Glomerular visceral epithelial cell (primary cell): ENCODE data around the gene SNW1.
"Not testable (repeated sequence)": the region's sequence is repeated elsewhere in the genome, so short reads cannot be mapped to it uniquely, and the experiment has no call there.

Source experiments
- DNase-seq: peaks from one replicate; pipeline ENCODE4 v3.0.0-alpha.2; 2016; ENCODE audit errors: extremely low spot score

The SNW1 gene

GRCh38 chr14:77760381-77761204 lies at the start of gene SNW1:
SNW1 (minus strand) TSS chr14:77761156; CDS start chr14:77761127, 29 bp downstream.
- peak; percentile 94 for DNase-seq

DNA sequence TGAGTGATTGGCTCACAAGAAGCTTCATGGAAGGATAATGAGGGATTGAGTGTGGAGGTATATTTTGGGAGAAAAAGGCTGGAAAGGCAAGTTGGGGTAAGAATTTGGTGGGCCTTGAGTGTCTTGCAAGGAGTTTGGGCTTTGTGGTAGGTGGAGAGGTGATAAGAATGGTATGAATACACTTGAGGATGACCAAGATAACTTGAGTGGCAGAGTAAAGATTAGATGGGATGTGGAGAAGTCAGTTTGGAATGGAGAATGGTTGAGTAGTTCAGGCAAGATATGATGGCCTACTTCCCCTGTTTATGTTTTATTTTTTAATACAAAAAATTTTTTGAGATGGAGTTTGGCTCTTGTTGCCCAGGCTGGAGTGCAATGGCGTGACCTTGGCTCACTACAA lies 48.1 kb upstream of the SNW1 start:
- no peak for DNase-seq

GRCh38 chr14:77808250-77808649 lies 47.3 kb upstream of the SNW1 start:
- no peak for DNase-seq

DNA sequence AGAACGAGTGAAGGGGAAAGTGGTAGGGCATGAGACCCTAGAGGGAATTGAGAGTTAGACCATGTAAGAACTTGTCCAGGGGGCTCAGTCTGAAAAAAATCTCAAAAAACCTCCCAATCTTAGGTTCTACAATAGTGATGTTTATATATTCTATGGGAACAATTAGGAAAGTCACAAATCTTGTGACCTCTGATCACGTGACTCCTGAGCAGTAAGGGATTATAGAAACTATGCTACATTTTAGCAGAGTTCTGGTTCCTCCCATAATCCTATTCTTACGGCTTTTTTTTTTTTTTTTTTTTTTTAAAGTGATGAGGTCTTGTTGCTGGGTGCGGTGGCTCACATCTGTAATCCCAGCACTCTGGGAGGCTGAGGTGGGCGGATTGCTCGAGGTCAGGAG lies 44.8 kb upstream of the SNW1 start:
- no peak for DNase-seq

GRCh38 chr14:77804592-77804991 lies 43.6 kb upstream of the SNW1 start:
- DNase-seq = no peak

GRCh38 chr14:77800814-77801213 lies 39.9 kb upstream of the SNW1 start:
- no peak for DNase-seq

DNA sequence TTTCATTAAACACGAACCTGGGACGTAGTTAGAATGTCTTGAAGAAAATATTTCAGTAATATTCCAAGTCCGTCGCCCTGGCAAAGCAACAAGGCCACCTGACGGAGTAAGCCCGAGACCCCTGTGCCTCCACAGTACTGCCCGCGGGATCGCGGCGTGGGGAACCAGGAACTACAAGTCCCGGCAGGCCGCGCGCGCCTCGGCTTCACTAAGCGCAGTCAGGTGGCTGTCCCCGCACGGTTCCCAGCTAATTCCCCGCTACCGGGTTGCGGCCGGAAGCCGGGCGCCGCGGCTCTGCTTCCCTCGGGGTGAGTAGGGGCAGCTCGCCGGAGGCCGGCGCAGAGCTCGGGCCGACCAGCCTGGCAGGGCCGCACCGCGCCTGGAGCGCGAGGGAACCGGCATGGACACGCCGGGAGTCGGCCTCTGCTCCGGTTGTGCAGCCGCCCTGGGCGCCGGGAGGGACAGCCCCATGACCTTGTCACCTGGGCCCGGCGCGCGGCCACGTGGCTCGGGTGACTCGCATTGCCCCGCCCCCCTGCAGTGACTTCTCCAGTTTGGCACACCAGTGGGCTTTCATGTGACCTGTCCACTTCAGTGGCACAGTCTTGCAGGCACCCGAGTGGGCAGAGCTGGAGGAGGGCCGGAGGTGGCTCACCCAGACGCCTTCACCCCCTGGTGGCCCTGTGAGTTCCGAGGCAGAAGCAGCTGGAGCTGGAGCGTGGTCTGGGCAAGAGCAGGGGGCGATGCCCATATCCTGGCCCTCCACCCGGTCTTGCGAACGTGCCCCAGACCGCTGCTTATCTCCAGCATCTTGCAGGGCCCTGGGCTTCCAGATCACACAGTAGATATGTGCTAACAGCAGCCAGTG lies 39.1 kb upstream of the SNW1 start, which contains the start of gene ADCK1:
TSS of gene ADCK1 (plus strand) at position 247 of the 868 bp plus-strand sequence. CDS start 18,870 bp downstream, outside the sequence.
- peak; percentile 80 for DNase-seq

- DNase-seq = not testable (repeated sequence)
Measured at GRCh38 chr14:77799456-77799855, 38.5 kb upstream of the SNW1 start.

- no peak for DNase-seq
Measured at GRCh38 chr14:77794357-77794756, 33.4 kb upstream of the SNW1 start.

- DNase-seq = not testable (repeated sequence)
Measured at GRCh38 chr14:77793255-77793654, 32.3 kb upstream of the SNW1 start.

DNA sequence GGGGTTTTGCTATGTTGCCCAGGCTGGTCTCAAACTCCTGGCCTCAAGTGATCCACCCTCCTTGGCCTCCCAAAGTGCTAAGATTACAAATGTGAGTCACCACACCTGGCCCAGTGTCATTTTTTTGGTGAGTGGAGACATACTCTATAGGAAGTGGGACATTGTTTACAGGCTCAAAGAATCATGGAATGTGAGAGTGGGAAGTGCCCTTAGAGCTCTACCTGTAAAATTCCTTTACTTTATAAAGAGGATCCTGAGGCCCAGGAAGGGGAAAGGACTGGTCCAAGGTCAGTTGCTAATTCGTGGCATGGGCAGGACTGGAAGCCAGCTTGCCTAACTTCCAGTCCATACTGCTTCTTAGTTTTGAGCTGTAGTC lies 30.3 kb upstream of the SNW1 start:
- no peak for DNase-seq

- DNase-seq = no peak
Measured at GRCh38 chr14:77790566-77791224, 29.7 kb upstream of the SNW1 start.

DNA sequence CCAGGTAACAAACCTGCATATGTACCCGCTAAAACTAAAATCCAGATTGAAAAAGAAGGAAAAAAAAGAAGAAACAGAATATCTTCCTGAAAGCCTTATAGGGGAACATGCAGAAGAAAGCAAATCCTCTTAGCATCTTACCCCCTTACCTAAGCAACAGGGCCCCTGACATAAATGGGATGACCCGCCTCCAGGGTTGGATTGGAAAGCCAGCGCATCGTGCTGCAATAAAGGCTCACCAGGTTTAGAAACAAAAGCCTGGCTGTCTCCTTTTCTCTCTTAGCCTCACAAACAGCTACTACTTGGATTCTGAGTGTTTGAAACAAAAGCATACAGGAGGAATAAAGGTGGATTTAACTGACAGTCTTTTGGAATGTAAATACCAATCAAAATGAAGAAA lies 25.2 kb upstream of the SNW1 start:
- DNase-seq = no peak

DNA sequence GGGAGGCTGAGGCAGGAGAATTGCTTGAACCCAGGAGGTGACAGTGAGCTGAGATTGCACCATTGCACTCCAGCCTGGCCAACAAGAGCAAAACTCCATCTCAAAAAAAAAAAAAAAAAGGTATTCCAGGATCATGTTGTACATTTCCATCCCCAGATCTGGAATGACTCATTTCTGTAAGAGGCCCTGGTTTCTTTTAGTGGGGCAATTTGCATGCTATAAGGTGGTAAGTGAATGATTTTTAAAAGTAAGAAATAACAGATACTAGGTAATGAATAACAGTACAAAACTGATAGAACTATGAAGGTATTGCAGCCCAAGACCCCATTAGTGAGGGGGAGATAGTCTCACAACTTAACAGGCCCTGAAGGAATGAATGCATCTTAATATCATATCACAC lies 21.2 kb upstream of the SNW1 start:
- no peak for DNase-seq

GRCh38 chr14:77773966-77774365 lies 13.0 kb upstream of the SNW1 start:
- not testable (repeated sequence) for DNase-seq

- DNase-seq = not testable (repeated sequence)
Measured at GRCh38 chr14:77768442-77769069, 7.6 kb upstream of the SNW1 start.

DNA sequence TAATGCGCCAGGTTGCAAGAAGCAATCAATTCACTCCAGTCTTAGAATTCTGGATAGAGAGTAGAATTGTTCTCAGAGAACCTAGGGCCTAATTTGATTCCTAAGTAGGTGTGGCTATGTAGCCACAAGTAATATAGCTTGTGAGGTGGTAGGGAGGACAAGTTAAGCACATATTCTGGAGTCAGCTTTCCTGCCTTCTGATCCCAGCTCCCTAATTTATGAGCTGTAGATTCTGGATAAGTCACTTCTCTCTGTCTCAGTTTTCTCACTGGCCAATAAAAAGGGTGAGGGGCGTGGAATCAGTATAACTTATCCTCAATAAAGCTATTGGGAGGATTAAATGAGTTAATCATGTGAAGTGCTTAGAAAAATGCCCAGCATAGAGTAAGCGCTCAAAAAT lies 3.0 kb upstream of the SNW1 start:
- no peak for DNase-seq

DNA sequence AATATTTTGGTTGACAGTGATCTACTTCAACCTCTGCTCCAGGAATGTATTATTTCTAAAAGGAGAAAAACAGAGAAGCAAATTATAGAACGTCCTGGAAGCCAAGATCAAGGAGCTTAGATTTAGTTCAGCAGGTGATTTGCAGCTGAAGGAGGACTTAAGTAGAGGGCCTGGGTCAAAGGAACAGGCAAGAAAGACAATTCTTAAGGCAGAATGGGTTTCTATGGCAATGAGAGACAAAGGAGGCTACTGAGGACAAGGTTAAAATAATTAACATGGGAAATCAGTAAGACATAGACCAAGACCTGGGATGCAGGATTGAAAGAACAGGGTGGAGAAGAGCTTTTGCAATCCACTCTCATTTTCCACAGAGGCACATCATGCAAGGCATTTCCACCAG lies 2.4 kb upstream of the SNW1 start:
- no peak for DNase-seq

DNA sequence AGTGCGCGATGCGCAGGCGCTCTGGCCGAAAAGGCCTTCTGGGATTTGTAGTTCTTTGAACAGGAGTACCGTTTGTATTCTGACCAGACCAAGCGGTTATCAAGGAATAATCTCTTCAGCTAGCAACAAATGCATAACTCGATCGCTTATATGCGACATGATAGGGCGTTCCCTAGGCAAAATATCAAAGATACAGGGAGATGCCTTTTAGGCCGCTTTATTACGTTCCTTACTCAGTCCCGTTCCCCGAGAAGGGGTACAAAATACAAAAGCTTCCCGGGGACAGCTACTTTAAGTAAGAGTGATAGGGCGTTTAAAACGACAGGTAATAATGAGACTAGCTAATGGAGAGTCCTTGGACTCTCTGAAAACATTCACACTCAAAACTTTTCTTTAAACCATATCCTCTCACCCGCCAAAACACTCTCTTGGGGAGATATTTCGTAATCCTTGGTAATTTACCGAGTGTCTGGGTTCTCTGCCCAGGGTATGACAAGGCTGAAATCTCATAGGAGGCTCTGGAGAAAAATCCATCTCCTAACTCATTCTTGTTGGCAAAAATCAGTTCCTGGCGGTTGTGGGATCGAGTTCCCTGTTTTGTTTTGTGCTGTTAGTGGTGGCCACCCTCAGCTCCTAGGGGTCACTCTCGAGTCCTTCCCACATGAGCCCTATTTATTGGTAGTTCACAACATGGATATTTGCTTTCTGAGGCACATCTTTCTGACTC lies 412 bp upstream of the SNW1 start:
- peak; percentile 28 for DNase-seq

DNA sequence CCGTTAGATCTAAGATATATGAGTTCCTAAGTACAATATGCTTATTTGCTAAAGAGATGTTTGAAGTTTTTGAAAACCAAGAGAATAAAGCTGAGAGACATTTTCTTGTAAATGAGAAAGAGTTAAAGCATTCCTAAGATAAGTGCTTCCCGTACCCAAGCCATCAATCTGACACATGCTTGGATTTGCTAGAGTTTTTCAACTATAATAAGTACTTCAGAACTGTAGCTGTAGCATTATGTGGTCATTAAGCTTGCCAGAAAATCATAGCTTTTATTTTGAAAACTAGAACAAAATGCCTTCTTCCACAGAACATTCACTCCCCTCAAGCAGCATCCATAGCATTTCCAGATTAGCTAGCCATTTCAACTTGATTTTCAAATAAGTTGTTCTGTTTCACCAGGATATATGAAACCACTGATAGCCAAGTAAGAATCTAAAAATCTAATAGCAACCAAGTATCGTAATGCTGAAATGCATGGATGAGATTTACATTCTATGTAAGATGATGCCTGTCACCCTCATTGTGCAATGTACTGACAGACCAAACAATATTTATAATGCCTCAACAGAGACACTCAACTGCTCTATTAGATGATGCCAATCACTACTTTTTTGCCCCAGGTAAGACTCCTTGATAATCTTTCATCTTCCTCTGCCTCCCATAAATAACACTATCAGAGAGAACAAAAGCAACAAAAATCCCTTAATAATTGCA lies 8.0 kb downstream of the SNW1 start:
- no peak for DNase-seq
